ENCODE results near the gene POLR1B.

- TF ChIP-seq POLR2AphosphoS5 (IDR thresholded peaks at IDR 0.05) (no peak), EP300 (IDR thresholded peaks at IDR 0.05; ENCODE audit: low read depth) (no peak), POLR2A (IDR thresholded peaks at IDR 0.05) (no peak)
- TF ChIP-seq, protein P1, sequence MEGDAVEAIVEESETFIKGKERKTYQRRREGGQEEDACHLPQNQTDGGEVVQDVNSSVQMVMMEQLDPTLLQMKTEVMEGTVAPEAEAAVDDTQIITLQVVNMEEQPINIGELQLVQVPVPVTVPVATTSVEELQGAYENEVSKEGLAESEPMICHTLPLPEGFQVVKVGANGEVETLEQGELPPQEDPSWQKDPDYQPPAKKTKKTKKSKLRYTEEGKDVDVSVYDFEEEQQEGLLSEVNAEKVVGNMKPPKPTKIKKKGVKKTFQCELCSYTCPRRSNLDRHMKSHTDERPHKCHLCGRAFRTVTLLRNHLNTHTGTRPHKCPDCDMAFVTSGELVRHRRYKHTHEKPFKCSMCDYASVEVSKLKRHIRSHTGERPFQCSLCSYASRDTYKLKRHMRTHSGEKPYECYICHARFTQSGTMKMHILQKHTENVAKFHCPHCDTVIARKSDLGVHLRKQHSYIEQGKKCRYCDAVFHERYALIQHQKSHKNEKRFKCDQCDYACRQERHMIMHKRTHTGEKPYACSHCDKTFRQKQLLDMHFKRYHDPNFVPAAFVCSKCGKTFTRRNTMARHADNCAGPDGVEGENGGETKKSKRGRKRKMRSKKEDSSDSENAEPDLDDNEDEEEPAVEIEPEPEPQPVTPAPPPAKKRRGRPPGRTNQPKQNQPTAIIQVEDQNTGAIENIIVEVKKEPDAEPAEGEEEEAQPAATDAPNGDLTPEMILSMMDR (IDR thresholded peaks at IDR 0.05) = no peak
Observed at GRCh38 chr2:112530728-112531127, 11.5 kb upstream of the POLR1B start.

Data from transverse colon (tissue), 4 donors.